ENCODE results near the gene HGF.
"Not testable (repeated sequence)": the region's sequence is repeated elsewhere in the genome, so short reads cannot be mapped to it uniquely, and the experiment has no call there.

The HGF gene

DNA sequence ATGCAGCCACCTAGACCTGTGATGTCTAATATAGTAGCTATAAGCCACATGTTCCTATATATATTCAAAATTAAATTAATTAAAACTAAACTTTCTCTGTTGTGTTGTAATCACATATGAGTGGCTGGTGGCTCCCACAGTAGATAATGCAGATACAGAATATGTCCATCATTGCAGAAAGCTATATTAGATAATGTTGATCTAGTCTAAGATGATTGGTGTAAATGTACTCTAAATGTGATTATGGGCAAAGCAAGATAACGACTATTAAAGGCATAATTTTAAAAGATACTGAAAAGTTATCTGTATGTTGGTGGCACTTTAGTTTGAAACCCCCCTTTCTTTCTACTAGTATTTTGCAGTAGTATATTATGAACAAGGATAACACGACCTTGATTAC lies 5.7 kb upstream of the HGF start:
- no peak for DNase-seq

DNA sequence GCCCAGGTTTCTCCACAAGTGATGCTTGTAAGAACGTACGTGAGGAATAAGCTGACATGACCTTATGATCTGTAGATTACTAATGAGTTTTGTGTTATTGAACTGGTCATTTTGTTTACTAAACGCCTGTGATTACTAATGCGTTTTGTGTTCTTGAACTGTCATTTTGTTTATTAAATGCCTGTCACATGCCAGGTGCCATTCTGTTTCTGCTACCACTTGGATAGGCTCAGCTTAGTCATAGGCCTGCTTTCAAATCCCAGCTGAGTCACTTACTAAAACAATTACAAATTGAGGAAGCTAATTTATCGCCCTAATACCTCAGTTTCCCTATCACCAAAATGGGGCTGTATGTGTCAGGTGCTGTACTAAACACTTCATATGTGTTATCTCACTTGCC lies 4.7 kb upstream of the HGF start:
- DNase-seq = no peak

DNA sequence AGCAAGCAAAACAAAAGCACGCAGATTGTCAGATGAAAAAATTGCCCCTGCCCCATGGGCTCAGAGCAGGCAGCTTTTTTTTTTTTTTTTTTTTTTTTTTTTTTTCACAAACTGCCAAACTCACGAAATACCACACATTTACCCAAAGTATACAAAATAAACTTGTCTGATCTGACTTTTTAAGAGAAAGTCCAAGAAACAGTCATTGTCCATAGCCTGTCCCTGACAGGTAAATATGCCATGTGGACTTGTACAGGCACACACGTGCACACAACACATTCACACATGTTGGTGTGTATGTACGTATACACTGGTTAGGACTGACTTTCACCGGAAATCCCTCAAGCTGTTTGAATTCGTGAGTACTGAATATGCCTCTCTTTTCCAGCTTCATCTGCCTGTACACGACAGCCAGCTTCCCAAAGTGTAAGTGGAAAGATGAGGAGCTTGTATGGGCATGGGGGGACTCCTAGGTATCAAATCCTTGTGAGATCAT lies 929 bp upstream of the HGF start:
- no peak for DNase-seq

DNA sequence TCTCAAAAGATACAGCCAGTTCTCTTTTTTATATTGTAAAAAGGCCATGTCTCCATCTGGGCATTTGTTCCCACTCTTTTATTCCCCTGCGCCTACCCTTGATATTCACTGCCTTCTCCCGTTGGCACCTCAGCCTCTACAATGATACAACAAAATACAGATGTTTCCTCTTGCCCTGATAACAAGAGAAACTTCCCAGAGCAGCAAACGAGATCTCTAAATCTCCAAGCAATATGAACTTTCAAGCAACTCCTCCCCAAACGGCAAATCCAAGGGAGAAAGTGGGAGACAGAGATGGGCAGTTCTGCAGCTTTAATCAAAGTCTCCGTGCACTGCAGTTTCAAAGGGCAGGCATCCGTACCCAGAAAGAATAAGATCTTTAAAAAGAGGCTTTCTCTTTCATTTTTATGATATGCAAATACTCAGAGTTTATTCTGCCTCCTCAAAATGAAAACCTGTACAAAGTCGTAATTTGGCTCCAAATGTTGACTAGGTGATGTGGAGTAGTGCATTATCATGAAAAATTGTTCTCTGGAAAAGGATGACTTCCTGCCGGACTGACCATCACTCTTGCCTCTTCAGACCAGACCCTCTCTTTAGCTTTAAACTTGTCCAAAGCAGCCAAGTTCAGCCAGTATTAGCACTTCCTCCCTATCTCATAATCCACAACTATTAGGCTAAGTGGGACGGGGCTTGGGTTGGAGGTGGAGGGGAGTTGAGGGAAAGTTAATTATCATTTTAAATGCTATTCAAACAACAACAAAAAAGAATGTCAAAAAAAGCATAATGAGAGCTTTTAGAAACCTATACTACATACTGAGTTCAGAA lies 682 bp downstream of the HGF start:
- DNase-seq = no peak

DNA sequence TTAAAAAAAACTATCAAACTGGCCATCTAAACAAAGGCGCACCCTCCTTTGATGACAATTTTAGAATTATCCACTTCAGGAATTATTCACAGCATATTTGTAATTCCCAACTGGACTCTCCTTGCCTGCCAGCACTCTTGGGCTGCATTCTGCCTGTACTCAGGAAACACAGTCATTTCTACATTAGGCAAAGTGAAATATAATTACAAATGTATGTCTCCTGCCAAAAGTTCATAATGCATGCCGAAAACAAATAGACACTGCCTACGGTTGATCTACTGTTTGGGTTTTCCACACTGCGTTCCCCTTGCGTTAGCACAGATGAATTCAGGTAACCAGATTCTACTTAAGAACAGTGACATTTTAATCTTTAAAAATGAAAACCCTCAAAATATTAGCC lies 1.9 kb downstream of the HGF start:
- no peak for DNase-seq

DNA sequence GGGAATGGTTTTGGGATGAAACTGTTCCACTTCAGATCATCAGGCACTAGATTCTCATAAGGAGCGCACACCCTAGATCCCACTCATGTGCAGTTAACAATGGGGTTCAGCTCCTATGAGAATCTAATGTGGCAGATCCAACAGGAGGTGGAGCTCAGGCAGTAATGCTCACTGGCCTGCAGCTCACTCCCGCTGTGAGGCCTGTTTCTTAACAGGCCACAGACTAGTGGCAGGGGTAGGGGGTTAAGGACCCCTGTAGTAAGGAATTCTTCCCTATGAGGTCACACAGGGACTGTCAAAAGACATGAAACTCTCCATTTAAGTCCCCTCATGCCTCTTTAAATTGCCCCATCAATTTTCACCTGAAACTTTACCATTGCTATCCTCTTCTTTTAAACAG lies 8.0 kb downstream of the HGF start:
- no peak for DNase-seq

DNA sequence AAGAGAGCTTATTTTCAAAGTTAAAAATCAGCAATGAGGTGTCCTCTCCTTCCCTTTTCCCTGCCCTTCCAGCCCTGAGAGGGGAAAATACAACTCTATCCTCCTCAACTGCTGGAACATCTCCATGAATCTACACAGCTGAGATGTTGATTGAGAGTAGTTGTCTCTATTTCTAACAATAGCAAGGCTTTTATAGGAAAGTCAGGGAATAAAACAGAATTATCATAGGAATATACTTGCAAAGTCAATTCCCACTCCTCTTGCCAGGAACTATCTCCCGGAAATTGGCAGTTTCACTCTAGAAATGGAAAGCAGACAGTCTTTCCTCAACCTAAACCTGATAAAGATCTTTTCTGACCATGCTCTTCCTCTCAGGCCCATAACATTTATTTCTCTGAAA lies 8.8 kb downstream of the HGF start:
- no peak for DNase-seq

DNA sequence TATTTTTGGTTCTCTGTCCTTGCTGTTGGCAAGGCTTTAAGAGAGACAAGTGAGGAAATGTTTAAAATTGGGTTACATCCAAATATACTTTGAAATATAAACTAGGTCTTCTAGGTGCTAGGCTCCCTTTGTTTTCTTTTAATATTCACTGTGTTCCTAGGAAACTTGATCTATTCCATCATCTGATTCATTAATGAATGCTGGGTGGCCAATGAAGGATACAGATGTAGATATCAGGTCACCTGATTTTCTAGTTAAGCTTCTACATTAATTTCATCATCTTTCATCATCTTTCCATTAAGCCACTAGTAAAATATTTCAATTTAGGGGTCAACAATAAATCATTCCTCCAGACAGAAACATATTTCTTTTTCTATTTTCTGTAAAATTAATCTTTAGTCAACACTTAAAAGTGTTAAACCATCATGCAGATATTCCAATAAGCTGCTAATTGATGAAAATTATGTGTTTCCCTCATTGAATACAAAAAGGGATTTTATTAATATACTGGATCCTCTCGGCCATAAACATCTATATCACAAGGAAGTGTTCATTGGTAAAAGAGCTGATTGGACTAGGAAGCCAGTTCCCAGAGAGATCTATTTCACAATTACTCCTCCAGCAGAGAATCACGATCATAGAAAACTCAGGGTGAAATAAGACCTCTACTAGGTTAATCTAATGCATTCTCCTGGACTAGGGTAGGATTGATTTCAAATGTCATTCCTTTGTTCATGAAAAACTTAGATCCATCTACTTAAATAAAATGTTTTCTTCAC lies 14.7 kb downstream of the HGF start:
- DNase-seq = no peak

DNA sequence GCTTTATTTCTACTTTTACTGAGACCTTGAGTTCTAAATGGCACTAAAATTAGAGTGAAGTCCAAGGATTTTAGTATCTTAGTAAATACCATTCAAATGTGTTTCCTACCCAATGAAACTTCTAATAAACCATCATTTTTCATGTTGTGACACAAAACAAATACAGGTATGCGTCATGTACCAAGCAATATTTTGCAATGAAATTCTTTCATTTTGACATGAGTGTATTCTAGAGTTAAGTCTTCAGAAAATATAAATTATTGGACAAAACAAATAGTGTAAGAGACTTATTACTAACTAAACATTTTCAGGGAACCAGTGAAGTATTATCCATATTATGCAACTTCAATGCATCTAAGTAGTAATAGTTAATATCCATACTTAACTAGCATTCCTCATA lies 16.5 kb downstream of the HGF start:
- DNase-seq = no peak

DNA sequence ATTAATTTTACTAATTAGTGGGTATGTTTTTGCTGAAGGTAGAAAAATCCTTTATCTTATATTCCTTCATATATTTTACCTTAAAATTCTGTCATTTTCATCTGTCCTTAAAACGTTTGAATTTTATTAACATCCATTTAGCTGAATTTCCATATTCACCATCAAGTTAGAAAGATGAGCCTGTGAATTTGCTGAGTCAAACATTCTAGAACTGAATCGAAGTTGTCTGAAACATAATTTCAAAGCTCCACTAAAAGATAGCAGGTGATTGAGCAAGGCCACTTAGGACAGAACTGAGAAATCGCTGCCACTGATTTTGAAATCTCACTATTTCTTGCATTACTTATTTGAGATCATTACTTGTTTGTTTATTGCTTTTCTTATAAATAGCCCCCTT lies 17.5 kb downstream of the HGF start:
- DNase-seq = no peak

DNA sequence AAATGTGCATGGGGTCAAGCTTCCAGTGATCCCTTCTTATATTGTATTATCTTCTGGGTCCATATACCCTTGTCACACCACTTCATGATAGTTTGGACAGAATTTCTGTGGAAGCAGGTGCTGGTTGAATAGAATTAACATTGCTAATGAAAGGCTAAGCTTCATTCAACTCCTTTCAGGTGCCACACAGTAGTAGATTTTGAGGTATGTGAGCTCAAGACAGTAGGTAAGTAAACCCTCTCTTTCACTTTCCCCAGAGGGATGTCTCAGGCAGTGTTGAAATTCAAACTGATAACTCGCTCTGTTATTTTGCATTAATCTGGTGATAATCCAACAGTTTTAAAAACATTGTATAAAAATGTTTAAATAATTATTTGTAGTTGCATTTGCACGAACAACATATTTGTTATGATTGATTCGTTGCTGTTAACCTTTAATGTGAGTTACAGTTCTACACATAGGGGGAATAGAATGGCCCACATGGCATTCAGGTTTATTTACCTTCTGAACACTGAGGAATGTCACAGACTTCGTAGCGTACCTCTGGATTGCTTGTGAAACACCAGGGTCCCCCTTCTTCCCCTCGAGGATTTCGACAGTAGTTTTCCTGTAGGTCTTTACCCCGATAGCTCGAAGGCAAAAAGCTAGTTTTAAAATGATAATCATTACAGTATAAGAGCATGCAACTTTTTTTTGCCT lies 18.1 kb downstream of the HGF start:
- no peak for DNase-seq

DNA sequence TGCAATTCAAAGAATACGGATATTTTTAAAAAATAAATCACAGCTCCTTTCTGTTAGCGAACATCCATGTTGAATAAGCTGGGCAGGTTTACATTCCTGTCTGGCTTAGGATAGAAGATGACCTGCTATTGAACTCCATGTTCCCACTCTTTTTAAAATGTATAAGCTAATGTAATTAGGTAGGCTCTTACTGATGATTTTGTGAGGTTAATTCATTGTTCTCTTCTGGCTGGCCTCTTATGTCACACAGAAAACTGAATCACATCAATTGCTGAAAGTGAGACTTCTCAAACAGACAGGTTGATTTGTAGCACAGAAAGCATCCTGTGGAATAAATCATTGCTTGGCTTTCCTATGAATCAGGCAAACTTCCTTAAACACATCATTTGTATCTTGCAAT lies 24.2 kb downstream of the HGF start:
- DNase-seq = no peak

DNA sequence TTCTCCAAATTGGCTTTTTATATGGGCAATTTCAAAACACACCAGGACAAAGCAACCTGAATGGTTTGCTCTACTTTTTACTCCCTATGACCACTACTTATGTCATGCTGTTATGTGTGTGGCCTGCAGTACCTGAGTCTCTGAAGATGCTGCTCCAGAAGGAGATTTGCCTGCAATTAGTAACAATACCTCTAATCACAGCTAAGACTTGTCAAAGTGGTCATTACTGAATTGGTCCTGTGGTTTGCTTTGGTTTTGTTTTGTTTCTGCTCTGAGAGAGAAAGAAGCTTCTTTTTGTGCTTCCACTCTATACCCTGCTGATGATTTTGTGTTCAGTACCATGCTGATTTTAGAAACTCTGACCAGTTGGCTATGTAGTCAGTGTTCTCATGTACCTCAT lies 25.5 kb downstream of the HGF start:
- DNase-seq = no peak

DNA sequence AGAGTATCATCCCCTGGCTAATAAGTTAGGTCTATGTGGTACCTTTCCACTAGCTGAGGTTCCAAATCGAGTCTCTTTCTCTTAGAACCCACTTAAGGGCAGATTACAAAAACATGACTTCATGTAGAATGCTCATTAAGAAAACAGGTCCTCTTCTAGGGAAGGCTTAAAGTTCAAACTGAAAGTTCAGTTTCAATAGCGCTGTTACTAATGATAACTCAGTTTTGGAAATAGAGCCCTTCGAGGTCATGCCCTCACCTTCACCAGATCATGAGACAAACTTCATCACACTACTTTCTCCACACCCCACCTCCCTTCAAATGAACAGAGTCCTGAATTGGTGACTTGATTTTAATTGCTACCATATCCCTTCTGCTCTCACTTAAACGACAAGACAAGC lies 26.2 kb downstream of the HGF start:
- DNase-seq = no peak

DNA sequence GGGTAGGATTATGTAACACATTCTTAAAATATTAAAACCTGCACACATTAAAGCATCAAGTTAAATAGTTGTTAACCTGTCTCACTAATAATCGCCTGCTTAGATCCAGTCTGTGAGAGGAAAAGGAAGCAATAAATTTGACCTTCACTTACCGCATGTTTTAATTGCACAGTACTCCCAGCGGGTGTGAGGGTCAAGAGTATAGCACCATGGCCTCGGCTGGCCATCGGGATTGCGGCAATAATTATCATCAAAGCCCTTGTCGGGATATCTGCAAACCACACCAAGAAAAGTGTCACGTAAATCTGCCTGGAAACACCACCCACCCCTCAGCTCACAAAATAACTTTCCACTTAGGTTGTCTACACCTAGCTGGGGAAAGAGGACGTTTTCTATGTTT lies 26.6 kb downstream of the HGF start:
- no peak for DNase-seq

DNA sequence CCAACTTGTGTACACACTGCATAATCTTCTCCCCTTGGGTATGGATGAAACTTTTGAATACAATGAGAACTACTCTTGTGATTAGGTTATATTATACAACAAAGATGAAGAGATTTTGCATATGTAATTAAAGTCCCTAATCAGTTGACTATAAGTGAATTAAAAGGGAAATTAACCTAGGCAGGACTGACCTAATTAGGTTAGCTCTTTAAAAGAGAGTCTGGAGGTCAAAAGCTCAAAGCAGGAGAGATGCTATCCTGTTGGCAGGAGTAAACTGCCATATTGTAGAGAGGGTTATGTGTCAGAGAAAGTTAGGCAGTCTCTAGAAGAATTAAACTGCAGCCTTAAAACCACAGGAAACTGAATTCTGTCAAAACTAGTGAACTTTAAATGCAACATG lies 29.4 kb downstream of the HGF start:
- no peak for DNase-seq

DNA sequence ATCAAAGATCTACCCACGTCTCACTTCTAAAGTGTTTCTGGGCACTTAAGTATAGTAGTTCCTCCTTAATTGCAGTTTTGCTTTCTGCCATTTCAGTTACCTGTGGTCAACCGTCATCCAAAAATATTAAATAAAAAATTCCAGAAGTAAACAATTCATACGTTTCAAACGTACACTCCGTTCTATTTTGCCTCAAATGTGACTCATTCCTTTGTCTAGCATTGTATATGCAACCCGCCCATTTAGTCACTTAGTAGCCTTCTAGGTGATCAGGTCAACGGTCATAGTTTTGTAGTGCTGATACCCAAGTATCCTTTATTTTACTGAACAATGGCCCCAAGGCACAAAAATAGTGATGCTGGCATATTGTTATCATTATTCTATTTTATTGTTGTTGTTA lies 33.8 kb downstream of the HGF start:
- DNase-seq = no peak

DNA sequence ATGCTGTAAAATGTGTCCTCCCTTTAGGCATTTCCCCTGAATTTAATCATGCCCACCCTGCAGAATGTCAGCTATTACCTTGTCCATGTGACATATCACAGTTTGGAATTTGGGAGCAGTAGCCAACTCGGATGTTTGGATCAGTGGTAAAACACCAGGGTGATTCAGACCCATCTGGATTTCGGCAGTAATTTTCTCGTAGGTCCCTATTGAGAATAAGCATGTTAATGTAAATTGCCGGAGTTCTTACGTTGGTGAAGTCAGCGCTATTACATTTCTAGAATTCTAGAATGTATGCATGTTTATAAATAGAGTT lies 44.1 kb downstream of the HGF start:
- no peak for DNase-seq

DNA sequence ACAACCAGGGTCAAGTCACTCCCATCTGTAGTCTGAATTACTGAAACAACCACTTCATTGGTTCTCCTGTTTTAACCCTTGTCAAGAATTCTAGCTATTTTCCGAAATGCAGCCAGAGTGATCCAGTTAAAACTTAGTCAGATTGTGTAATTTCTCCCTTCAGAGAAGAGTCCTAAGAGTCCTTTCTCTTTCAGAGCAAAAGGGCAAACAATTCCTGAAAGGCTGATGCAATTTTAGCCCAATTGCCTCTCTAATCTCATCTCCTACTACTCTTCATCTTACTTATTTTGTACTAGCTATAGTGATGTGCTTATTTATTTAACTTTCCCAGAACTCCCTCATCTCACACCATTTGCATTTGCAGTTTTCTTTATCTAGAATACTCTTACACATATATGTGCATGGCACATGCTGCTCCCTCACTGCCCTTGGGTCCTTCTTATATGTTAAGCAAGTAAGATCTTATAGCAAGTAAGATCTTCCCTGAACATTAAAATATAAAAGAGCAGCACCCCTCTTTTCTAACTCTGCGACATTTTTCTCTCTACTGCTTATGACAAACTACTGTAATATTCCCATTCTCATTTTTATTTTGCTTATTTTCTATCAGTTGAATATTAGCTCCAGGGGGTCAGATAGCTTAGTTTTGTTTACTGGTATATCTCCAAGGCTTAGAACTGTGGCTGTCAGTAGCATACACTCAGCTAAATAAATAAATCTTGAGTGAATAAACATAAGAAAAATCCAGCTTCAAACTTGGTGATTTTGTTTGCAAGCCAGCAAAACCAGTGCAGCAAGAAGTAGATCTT lies 44.6 kb downstream of the HGF start:
- DNase-seq = no peak

DNA sequence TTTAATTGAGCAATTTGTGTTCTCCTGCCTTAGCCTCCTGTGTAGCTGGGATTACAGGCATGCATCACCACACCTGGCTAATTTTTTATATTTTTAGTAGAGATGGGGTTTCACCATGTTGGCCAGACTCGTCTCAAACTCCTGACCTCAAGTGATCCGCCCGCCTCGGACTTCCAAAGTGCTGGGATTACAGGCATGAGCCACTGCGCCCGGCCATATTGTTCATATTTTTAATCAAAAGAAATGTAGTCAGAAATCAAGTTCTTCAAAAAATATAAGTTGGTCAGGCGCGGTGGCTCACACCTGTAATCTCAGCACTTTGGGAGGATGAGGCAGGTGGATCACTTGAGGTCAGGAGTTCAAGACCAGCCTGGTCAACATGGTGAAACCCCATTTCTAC lies 47.6 kb downstream of the HGF start:
- DNase-seq = not testable (repeated sequence)

DNA sequence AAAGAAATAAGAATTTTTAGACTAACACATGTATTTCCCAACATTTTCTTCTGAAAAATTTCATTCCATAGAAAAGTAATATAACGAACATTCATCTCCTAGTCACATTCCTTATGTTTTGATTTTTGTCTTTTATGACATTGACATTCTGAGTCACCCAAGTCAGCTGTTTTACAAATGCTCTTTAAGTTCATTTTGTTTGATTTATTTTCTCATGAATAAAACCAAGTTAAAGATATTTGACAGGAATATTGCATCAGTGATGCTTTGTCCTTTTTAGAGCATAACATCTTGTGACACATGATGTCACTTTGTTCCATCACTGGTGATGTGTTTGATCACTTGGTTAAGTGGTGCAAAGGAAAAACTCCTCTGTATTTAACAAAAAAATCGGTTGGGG lies 48.4 kb downstream of the HGF start:
- no peak for DNase-seq

DNA sequence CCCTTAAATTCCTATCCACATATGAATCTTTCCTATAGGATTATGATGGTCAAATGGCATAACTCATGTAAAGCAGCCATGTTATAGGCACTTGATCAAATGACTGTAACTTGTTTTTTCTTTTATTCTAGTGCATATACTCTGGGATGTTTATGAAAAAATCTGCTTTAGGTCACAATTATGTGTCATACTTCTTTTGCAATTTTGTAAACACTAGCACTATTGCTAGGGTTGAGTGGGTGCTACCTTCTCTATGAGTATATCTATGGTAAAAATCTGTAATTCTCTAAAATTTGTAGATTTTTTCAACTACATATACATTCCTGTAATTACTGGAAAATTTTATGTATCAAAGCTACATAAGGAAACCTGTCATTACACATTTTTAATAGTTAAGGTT lies 50.0 kb downstream of the HGF start:
- DNase-seq = no peak

DNA sequence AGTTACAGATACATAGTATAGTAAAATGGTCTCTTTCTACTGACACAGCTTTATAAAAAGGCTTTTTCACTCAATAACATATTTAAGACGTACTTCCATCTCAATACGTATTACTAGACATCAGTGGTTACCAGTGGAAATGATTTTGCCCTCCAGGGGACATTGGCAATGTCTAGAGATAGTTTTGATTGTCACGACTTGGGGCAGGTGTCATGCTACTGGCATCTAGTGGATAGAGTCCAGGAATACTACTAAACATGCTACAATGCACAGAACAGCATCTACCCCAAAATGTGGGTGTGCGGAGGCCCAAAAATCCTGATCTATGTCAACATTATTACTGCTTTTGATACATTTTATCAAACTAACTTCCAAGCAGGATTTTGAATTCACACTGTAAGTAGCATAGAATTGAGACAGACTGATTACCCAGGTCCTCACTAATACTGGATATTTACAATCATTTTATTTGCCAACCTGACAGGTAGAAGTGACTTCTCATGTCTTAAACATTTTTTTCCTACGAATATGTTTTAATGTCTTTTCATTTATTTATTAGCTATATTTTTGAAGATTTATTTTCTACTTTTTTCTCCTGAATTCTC lies 53.8 kb downstream of the HGF start:
- no peak for DNase-seq

Data from NCI-H146 (cell line).